ENCODE data around the gene NEURL2. TPM values are rescaled to one million over a fixed set of nuclear protein-coding genes. Genes with fewer than 3 reads are reported as not detected.

The NEURL2 gene
- total RNA-seq, 1 donor from 2014 or later: 3.5 TPM

GRCh38 chr20:45937765-45938164 is 46.8 kb upstream of the NEURL2 start:
- Mint-ChIP-seq H3K27ac (ENCODE audit: unreplicated experiment) (no peak overlapping the region), H3K4me1 (ENCODE audit: low read depth, unreplicated experiment) (peaks cover 12% of the 10 kb centered on the region), H3K27me3 (ENCODE audit: unreplicated experiment) (peaks cover 13% of the 10 kb centered on the region), H3K36me3 (ENCODE audit: unreplicated experiment) (no peaks in the 10 kb centered on the region), H3K4me3 (ENCODE audit: unreplicated experiment) (no peak overlapping the region), H3K9me3 (ENCODE audit: unreplicated experiment) (peaks cover 11% of the 10 kb centered on the region)
- no peak for DNase-seq
- no peak for TF ChIP-seq CTCF (IDR thresholded peaks at IDR 0.05; ENCODE audit: partially characterized antibody, unreplicated experiment)

GRCh38 chr20:45935416-45936046 is 44.5 kb upstream of the NEURL2 start:
- Mint-ChIP-seq H3K4me3 (ENCODE audit: unreplicated experiment) (peak overlapping the region; percentile 92), H3K27me3 (ENCODE audit: unreplicated experiment) (peaks cover 13% of the 10 kb centered on the region), H3K36me3 (ENCODE audit: unreplicated experiment) (no peaks in the 10 kb centered on the region), H3K27ac (ENCODE audit: unreplicated experiment) (peak overlapping the region; percentile 94), H3K4me1 (ENCODE audit: low read depth, unreplicated experiment) (peaks cover 12% of the 10 kb centered on the region), H3K9me3 (ENCODE audit: unreplicated experiment) (peaks cover 11% of the 10 kb centered on the region)
- no peak for TF ChIP-seq CTCF (IDR thresholded peaks at IDR 0.05; ENCODE audit: partially characterized antibody, unreplicated experiment)
- no peak for DNase-seq

- DNase-seq: peak; percentile 99
- no peak for TF ChIP-seq CTCF (IDR thresholded peaks at IDR 0.05; ENCODE audit: partially characterized antibody, unreplicated experiment)
- Mint-ChIP-seq H3K27ac (ENCODE audit: unreplicated experiment) (peak within 1 kb of the TSS; percentile 100), H3K27me3 (ENCODE audit: unreplicated experiment) (peaks cover 13% of the 10 kb centered on the region), H3K9me3 (ENCODE audit: unreplicated experiment) (peaks cover 11% of the 10 kb centered on the region), H3K36me3 (ENCODE audit: unreplicated experiment) (no peaks in the 10 kb centered on the region), H3K4me3 (ENCODE audit: unreplicated experiment) (peak within 1 kb of the TSS; percentile 99), H3K4me1 (ENCODE audit: low read depth, unreplicated experiment) (peaks cover 12% of the 10 kb centered on the region)
These were observed 43.8 kb upstream of the NEURL2 start, which contains the start of gene PCIF1 for GRCh38 chr20:45934586-45935415. TSS of gene PCIF1 (plus strand) at chr20:45934683. CDS start at chr20:45939000, 4,317 bp downstream.

- peaks cover 12% of the 10 kb centered on the region for H3K4me1 Mint-ChIP-seq (ENCODE audit: low read depth, unreplicated experiment)
- TF ChIP-seq CTCF (IDR thresholded peaks at IDR 0.05; ENCODE audit: partially characterized antibody, unreplicated experiment): no peak
These were observed 43.1 kb upstream of the NEURL2 start for GRCh38 chr20:45934046-45934585.

More at GRCh38 chr20:45934046-45934585, 43.1 kb upstream of the NEURL2 start:
- peaks cover 11% of the 10 kb centered on the region for H3K9me3 Mint-ChIP-seq (ENCODE audit: unreplicated experiment)
- H3K4me3 Mint-ChIP-seq (ENCODE audit: unreplicated experiment): peak overlapping the region; percentile 99
- no peaks in the 10 kb centered on the region for H3K36me3 Mint-ChIP-seq (ENCODE audit: unreplicated experiment)
- DNase-seq: peak; percentile 90
- peaks cover 13% of the 10 kb centered on the region for H3K27me3 Mint-ChIP-seq (ENCODE audit: unreplicated experiment)
- H3K27ac Mint-ChIP-seq (ENCODE audit: unreplicated experiment): peak overlapping the region; percentile 100
